HL-60 (cell line): ENCODE measurements around the gene TTC39A.

Source experiments
- CTCF ChIP-seq: IDR thresholded peaks from one replicate; pipeline ENCODE4 v1.5.1; 2011; ENCODE audit warnings: low read length, control low read depth, inconsistent platforms; ENCODE audit not compliant: insufficient read depth
- POLR2AphosphoS5 ChIP-seq: IDR thresholded peaks from 2 replicates; pipeline ENCODE4 v1.6.1; 2012; ENCODE audit warnings: low read depth

DNA sequence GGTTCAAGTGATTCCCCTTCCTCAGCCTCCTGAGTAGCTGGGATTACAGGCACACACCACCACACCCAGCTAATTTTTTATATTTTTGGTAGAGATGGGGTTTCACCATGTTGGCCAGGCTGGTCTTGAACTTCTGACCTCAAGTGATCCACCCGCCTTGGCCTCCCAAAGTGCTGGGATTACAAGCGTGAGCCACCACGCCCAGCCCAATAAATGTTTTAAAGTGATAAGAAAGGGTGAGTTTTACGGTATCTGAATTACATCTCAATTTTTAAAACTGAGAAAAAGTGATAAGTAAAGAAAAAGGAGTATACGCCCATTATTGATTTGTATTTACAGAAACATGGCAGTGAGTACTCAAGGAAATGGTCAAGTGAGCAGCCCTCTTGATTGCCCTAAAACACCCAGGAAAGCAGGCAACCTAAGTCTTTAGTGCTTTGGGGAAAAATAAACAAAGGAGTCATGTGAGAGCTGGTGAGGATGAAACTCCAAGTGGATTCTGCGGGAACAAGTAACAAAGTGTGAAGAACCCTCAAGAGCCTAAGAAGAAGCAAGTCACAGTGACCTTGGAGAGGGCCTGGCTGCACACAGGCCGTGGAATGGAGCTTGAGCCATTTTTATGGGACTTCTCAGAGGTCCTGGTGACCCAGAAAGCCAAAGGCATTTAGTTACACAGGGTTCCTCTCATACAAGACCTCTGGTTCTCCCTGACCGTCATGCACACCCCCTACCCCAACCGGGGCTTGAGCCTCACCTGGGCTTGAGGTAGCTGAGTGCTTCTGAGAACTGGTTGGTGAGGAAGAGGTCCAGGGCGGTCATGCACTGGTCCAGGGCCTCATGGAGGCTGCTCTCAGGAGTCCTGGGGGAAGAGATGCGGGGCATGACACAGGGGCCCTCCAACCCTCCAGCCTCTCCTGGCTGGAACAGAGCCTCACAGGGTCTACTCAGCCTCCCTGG is 9.1 kb downstream of the TTC39A start:
- no peak for TF ChIP-seq CTCF
- no peak for TF ChIP-seq POLR2AphosphoS5
